Breast epithelium (tissue), 4 donors: ENCODE data around the gene NRXN3. TPM values are rescaled to one million over a fixed set of nuclear protein-coding genes. Genes with fewer than 3 reads are reported as not detected.

Source experiments
- DNase-seq, 2 donors: peaks; one replicate each; pipeline ENCODE4 v3.0.0-alpha.2; 2019; ENCODE audit warnings: low spot score in 2 of 2
- H3K27ac ChIP-seq, 2 donors: fragments of 200-600 bp; sonication (generic) in 1 of 2; one replicate each; pipeline ENCODE4 v1.5.1; 2016 to 2019; ENCODE audit warnings: mild to moderate bottlenecking in 1 of 2
- H3K27me3 ChIP-seq, 2 donors: fragments of 200-600 bp; sonication (generic) in 1 of 2; one replicate each; pipeline versions ENCODE4 v1.5.1 to v1.6.0; 2017 to 2019; ENCODE audit warnings: control low read depth in 1 of 2, mild to moderate bottlenecking in 1 of 2
- H3K36me3 ChIP-seq: fragments of 200-600 bp; one replicate; pipeline ENCODE4 v1.5.1; 2019
- H3K4me1 ChIP-seq, 2 donors: fragments of 200-600 bp; sonication (generic); one replicate each; pipeline ENCODE4 v1.5.1; 2016 to 2019; ENCODE audit warnings: control low read depth in 1 of 2
- H3K4me3 ChIP-seq, 3 donors: fragments of 200-600 bp; sonication (generic); 1 replicate in 2 of 3; 2 replicates in 1 of 3; pipeline ENCODE4 v1.5.1; 2016 to 2019; ENCODE audit warnings: mild to moderate bottlenecking in 3 of 3, moderate library complexity in 2 of 3
- H3K9me3 ChIP-seq, 2 donors: fragments of 200-600 bp; sonication (generic) in 1 of 2; one replicate each; pipeline ENCODE4 v1.5.1; 2016 to 2019; ENCODE audit warnings: control low read depth in 1 of 2
- CTCF ChIP-seq, 3 donors: fragments of 450-650 bp; IDR thresholded peaks; one replicate each; pipeline ENCODE4 v1.5.1; 2016 to 2017; ENCODE audit warnings: antibody characterized with exemption in 3 of 3, mild to moderate bottlenecking in 3 of 3, moderate library complexity in 3 of 3
- POLR2A ChIP-seq: fragments of 450-650 bp; IDR thresholded peaks from one replicate; pipeline ENCODE4 v1.6.1; 2016; ENCODE audit warnings: antibody characterized with exemption, mild to moderate bottlenecking, moderate library complexity
- POLR2AphosphoS5 ChIP-seq, 3 donors: sonication (generic); formaldehyde crosslinking; IDR thresholded peaks; one replicate each; pipeline ENCODE4 v1.6.1; 2017; ENCODE audit warnings: antibody characterized with exemption in 3 of 3
- intact Hi-C: fragments of 100-400 bp; cut with DNase I; formaldehyde crosslinking; loops from one replicate; pipeline ENCODE4 v1.15.1; 2023; ENCODE audit warnings: low total_unique reads
- total RNA-seq, 3 donors: library from RNA; depleted of rRNA; stranded (reverse); fragments of >200 nt; gene quantifications; one replicate each; pipeline ENCODE4 v1.1.0, GENCODE V29; 2016

The NRXN3 gene
- total RNA-seq, 3 donors from 2014 or later: 2.9 to 3.6 (median 3.5) TPM

GRCh38 chr14:78581229-78581628, 411.1 kb downstream of the NRXN3 start:
- Histone ChIP-seq H3K4me3 (no peak overlapping the region), H3K9me3 (no peaks in the 10 kb centered on the region), H3K27me3 (no peaks in the 10 kb centered on the region), H3K4me1 (no peaks in the 10 kb centered on the region), H3K36me3 (no peaks in the 10 kb centered on the region), H3K27ac (no peak overlapping the region)
- DNase-seq: no peak
- TF ChIP-seq CTCF (IDR thresholded peaks at IDR 0.05) (no peak), POLR2A (no peak), POLR2AphosphoS5 (IDR thresholded peaks at IDR 0.05) (no peak)
- intact Hi-C loops: no loop called here

GRCh38 chr14:78586681-78587080, 416.5 kb downstream of the NRXN3 start:
- DNase-seq: no peak
- intact Hi-C loops: no loop called here
- H3K9me3 ChIP-seq: no peaks in the 10 kb centered on the region
- no peak for TF ChIP-seq POLR2AphosphoS5 (IDR thresholded peaks at IDR 0.05)
- H3K4me3 ChIP-seq: no peak overlapping the region
- H3K27ac ChIP-seq: no peak overlapping the region
- H3K4me1 ChIP-seq: no peaks in the 10 kb centered on the region
- no peaks in the 10 kb centered on the region for H3K27me3 ChIP-seq
- no peaks in the 10 kb centered on the region for H3K36me3 ChIP-seq

- no peak for DNase-seq
Measured at GRCh38 chr14:78588906-78589305, 418.7 kb downstream of the NRXN3 start.

GRCh38 chr14:78592616-78593219, 422.5 kb downstream of the NRXN3 start:
- H3K4me3 ChIP-seq: no peak overlapping the region
- no peaks in the 10 kb centered on the region for H3K4me1 ChIP-seq
- DNase-seq: no peak
- no peaks in the 10 kb centered on the region for H3K27me3 ChIP-seq
- H3K27ac ChIP-seq: no peak overlapping the region
- no peak for TF ChIP-seq POLR2AphosphoS5 (IDR thresholded peaks at IDR 0.05)
- TF ChIP-seq CTCF (IDR thresholded peaks at IDR 0.05): no peak
- TF ChIP-seq POLR2A: no peak
- H3K36me3 ChIP-seq: no peaks in the 10 kb centered on the region
- intact Hi-C loops: no loop called here
- no peaks in the 10 kb centered on the region for H3K9me3 ChIP-seq

More at GRCh38 chr14:78588906-78589305, 418.7 kb downstream of the NRXN3 start:
- intact Hi-C loops: no loop called here
- no peaks in the 10 kb centered on the region for H3K4me1 ChIP-seq
- no peaks in the 10 kb centered on the region for H3K27me3 ChIP-seq
- no peak overlapping the region for H3K27ac ChIP-seq
- H3K36me3 ChIP-seq: no peaks in the 10 kb centered on the region
- TF ChIP-seq CTCF (IDR thresholded peaks at IDR 0.05): no peak
- TF ChIP-seq POLR2AphosphoS5 (IDR thresholded peaks at IDR 0.05): no peak
- TF ChIP-seq POLR2A: no peak
- H3K9me3 ChIP-seq: no peaks in the 10 kb centered on the region
- H3K4me3 ChIP-seq: no peak overlapping the region

- TF ChIP-seq POLR2AphosphoS5 (IDR thresholded peaks at IDR 0.05) (no peak), CTCF (IDR thresholded peaks at IDR 0.05) (no peak), POLR2A (no peak)
- Histone ChIP-seq H3K9me3 (no peaks in the 10 kb centered on the region), H3K27ac (no peak overlapping the region), H3K4me1 (no peaks in the 10 kb centered on the region), H3K4me3 (no peak overlapping the region), H3K36me3 (no peaks in the 10 kb centered on the region), H3K27me3 (no peaks in the 10 kb centered on the region)
- DNase-seq: no peak
- intact Hi-C loops: no loop called here
Measured at GRCh38 chr14:78593949-78594348, 423.8 kb downstream of the NRXN3 start.

GRCh38 chr14:78595797-78596196, 425.6 kb downstream of the NRXN3 start:
- intact Hi-C loops: no loop called here
- no peaks in the 10 kb centered on the region for H3K27me3 ChIP-seq
- no peak for DNase-seq

More at GRCh38 chr14:78595797-78596196, 425.6 kb downstream of the NRXN3 start:
- H3K36me3 ChIP-seq: no peaks in the 10 kb centered on the region
- TF ChIP-seq POLR2A: no peak
- TF ChIP-seq CTCF (IDR thresholded peaks at IDR 0.05): no peak
- no peak for TF ChIP-seq POLR2AphosphoS5 (IDR thresholded peaks at IDR 0.05)
- no peak overlapping the region for H3K27ac ChIP-seq
- H3K4me3 ChIP-seq: no peak overlapping the region
- no peaks in the 10 kb centered on the region for H3K9me3 ChIP-seq
- no peaks in the 10 kb centered on the region for H3K4me1 ChIP-seq
